Neural cell (in vitro differentiated cells): ENCODE measurements around the gene SLC37A1.

ENCODE experiments used
- CTCF ChIP-seq: fragments of 450-650 bp; IDR thresholded peaks from 2 replicates; pipeline ENCODE4 v1.5.1; 2014; ENCODE audit warnings: antibody characterized with exemption, mild to moderate bottlenecking, moderate library complexity; ENCODE audit not compliant: poor library complexity, severe bottlenecking
- EP300 ChIP-seq: fragments of 450-650 bp; conservative IDR thresholded peaks from 2 replicates; pipeline ENCODE4 v1.6.1; 2014; ENCODE audit warnings: antibody characterized with exemption, mild to moderate bottlenecking, moderate library complexity; ENCODE audit not compliant: poor library complexity, severe bottlenecking
- EZH2 ChIP-seq: fragments of 200-600, 300-800 bp; shearing (Covaris generic), sonication (generic); IDR thresholded peaks from 2 replicates; pipeline ENCODE4 v1.6.1; 2014; ENCODE audit warnings: antibody characterized with exemption, low read length, borderline replicate concordance, mild to moderate bottlenecking; ENCODE audit not compliant: insufficient read depth, poor library complexity, severe bottlenecking
- POLR2AphosphoS5 ChIP-seq: IDR thresholded peaks from 2 replicates; pipeline ENCODE4 v1.6.1; 2012

GRCh38 chr21:42565206-42565810, 51.7 kb downstream of the SLC37A1 start:
- TF ChIP-seq CTCF (no peak), EP300 (no peak), EZH2 (no peak), POLR2AphosphoS5 (no peak)
